GM13977 (cell line): ENCODE measurements around the gene MYH7B.

Experiments used
- DNase-seq: peaks from one replicate; pipeline ENCODE4 v3.0.0; 2012; ENCODE audit warnings: low spot score
- CTCF ChIP-seq: IDR thresholded peaks from 2 replicates; pipeline ENCODE4 v1.5.1; 2012; ENCODE audit warnings: mild to moderate bottlenecking, control low read depth; ENCODE audit not compliant: insufficient read depth; ENCODE audit errors: extremely low read depth, missing control alignments
- in situ Hi-C: fragments of 300-500 bp; cut with MboI; formaldehyde crosslinking; loops from one replicate; pipeline ENCODE4 v1.12.0; 2022; ENCODE audit warnings: low sequenced_read_pairs, low pct_unique_long_range_greater_than_20kb, mixed read lengths, inconsistent platforms; ENCODE audit not compliant: unreplicated experiment

MYH7B gene

GRCh38 chr20:35003211-35004031, 47.8 kb downstream of the MYH7B start:
- no peak for TF ChIP-seq CTCF
- no peak for DNase-seq
- in situ Hi-C loops: no loop called here

GRCh38 chr20:35004051-35004725, 48.5 kb downstream of the MYH7B start:
- in situ Hi-C loops: no loop called here
- DNase-seq: no peak
- no peak for TF ChIP-seq CTCF

- in situ Hi-C loops: no loop called here
- TF ChIP-seq CTCF: no peak
- DNase-seq: no peak
Measured at GRCh38 chr20:35004749-35005462, 49.2 kb downstream of the MYH7B start.
